Measurements from ENCODE around the gene RSRC2. TPM values are rescaled to one million over a fixed set of nuclear protein-coding genes. Genes with fewer than 3 reads are reported as not detected.

Gene RSRC2
- total and polyA plus RNA-seq, 9 of the 15 experiments (the other 6 are each of a cell fraction or from before 2014, with no cell fraction given): 52.6 to 123 (median 80.3) TPM

- TF ChIP-seq, protein P1, sequence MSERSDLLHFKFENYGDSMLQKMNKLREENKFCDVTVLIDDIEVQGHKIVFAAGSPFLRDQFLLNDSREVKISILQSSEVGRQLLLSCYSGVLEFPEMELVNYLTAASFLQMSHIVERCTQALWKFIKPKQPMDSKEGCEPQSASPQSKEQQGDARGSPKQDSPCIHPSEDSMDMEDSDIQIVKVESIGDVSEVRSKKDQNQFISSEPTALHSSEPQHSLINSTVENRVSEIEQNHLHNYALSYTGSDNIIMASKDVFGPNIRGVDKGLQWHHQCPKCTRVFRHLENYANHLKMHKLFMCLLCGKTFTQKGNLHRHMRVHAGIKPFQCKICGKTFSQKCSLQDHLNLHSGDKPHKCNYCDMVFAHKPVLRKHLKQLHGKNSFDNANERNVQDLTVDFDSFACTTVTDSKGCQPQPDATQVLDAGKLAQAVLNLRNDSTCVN (CRISPR knock-in tag; IDR thresholded peaks at IDR 0.05): no peak
- TF ChIP-seq ZC3H8 (IDR thresholded peaks at IDR 0.05) (no peak), KLF13 (tag; IDR thresholded peaks at IDR 0.05; ENCODE audit: borderline replicate concordance, low read depth) (0 out of 2 replicates have a peak, but pooled peaks have one; percentile 11), EHMT2 (IDR thresholded peaks at IDR 0.05) (no peak), ELK1 (CRISPR knock-in tag; IDR thresholded peaks at IDR 0.05) (no peak), MEF2A (IDR thresholded peaks at IDR 0.05; ENCODE audit: control insufficient read depth, low read depth, low read length) (no peak), CTBP1 (IDR thresholded peaks at IDR 0.05; ENCODE audit: borderline replicate concordance) (no peak; the same call in 1 of the 2 replicates), ESRRA (IDR thresholded peaks at IDR 0.05; ENCODE audit: borderline replicate concordance, low read depth) (peak; percentile 38; the same call in 1 of the 2 replicates), SOX6 (IDR thresholded peaks at IDR 0.05) (no peak), ZNF77 (CRISPR knock-in tag; IDR thresholded peaks at IDR 0.05) (no peak), MCM5 (IDR thresholded peaks at IDR 0.05; ENCODE audit: low read depth) (no peak), SRSF1 (IDR thresholded peaks at IDR 0.05; ENCODE audit: low read depth, low read length) (no peak), PHF20 (IDR thresholded peaks at IDR 0.05; ENCODE audit: partially characterized antibody) (no peak), ZNF780A (CRISPR knock-in tag; IDR thresholded peaks at IDR 0.05) (no peak), ZEB2 (IDR thresholded peaks at IDR 0.05) (peak; percentile 78; the same call in 1 of the 2 replicates), ZNF507 (tag; conservative IDR thresholded peaks at IDR 0.05) (no peak), ASH1L (IDR thresholded peaks at IDR 0.05; ENCODE audit: borderline replicate concordance, low read depth, partially characterized antibody) (no peak), DPF2 (IDR thresholded peaks at IDR 0.05) (0 out of 2 replicates have a peak, but pooled peaks have one; percentile 2), TCF7L2 (IDR thresholded peaks at IDR 0.05; ENCODE audit: low read depth, low read length) (no peak), NCOA2 (IDR thresholded peaks at IDR 0.05; ENCODE audit: partially characterized antibody in 2 of 2) (no peak)
- TF ChIP-seq, protein P2, sequence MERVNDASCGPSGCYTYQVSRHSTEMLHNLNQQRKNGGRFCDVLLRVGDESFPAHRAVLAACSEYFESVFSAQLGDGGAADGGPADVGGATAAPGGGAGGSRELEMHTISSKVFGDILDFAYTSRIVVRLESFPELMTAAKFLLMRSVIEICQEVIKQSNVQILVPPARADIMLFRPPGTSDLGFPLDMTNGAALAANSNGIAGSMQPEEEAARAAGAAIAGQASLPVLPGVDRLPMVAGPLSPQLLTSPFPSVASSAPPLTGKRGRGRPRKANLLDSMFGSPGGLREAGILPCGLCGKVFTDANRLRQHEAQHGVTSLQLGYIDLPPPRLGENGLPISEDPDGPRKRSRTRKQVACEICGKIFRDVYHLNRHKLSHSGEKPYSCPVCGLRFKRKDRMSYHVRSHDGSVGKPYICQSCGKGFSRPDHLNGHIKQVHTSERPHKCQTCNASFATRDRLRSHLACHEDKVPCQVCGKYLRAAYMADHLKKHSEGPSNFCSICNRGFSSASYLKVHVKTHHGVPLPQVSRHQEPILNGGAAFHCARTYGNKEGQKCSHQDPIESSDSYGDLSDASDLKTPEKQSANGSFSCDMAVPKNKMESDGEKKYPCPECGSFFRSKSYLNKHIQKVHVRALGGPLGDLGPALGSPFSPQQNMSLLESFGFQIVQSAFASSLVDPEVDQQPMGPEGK (CRISPR knock-in tag; IDR thresholded peaks at IDR 0.05; ENCODE audit: borderline replicate concordance): no peak
- TF ChIP-seq, protein P3, sequence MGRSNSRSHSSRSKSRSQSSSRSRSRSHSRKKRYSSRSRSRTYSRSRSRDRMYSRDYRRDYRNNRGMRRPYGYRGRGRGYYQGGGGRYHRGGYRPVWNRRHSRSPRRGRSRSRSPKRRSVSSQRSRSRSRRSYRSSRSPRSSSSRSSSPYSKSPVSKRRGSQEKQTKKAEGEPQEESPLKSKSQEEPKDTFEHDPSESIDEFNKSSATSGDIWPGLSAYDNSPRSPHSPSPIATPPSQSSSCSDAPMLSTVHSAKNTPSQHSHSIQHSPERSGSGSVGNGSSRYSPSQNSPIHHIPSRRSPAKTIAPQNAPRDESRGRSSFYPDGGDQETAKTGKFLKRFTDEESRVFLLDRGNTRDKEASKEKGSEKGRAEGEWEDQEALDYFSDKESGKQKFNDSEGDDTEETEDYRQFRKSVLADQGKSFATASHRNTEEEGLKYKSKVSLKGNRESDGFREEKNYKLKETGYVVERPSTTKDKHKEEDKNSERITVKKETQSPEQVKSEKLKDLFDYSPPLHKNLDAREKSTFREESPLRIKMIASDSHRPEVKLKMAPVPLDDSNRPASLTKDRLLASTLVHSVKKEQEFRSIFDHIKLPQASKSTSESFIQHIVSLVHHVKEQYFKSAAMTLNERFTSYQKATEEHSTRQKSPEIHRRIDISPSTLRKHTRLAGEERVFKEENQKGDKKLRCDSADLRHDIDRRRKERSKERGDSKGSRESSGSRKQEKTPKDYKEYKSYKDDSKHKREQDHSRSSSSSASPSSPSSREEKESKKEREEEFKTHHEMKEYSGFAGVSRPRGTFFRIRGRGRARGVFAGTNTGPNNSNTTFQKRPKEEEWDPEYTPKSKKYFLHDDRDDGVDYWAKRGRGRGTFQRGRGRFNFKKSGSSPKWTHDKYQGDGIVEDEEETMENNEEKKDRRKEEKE (IDR thresholded peaks at IDR 0.05; ENCODE audit: borderline replicate concordance in 1 of 2, control insufficient read depth in 1 of 2, low read depth in 2 of 2, low read length in 1 of 2): peak in 1 of 2 experiments; percentile 86; a peak in 2 of 4 replicates
Measured at GRCh38 chr12:122500685-122501488, 25.8 kb downstream of the RSRC2 start, which contains the start of gene ZCCHC8 (continued).

All from K562 (cell line).